DOHH2 (cell line): ENCODE measurements around the gene MEGF10.

ENCODE experiments used
- H3F3A ChIP-seq: fragments of 200-600 bp; sonication (generic), shearing (Covaris generic); 2 replicates; pipeline ENCODE4 v1.6.0; 2016; ENCODE audit warnings: antibody characterized with exemption, mild to moderate bottlenecking; ENCODE audit not compliant: control insufficient read depth, insufficient read depth
- H3K27ac ChIP-seq: fragments of 200-600 bp; sonication (generic); 2 replicates; pipeline ENCODE4 v1.5.1; 2014; ENCODE audit warnings: low read depth, mild to moderate bottlenecking, low read length, moderate library complexity
- H3K27me3 ChIP-seq: fragments of 200-600 bp; sonication (generic); 2 replicates; pipeline ENCODE4 v1.6.1; 2014; ENCODE audit warnings: mild to moderate bottlenecking, low read length, mixed read lengths; ENCODE audit not compliant: control insufficient read depth
- H3K36me3 ChIP-seq: fragments of 200-600 bp; sonication (generic); 2 replicates; pipeline ENCODE4 v1.6.1; 2014; ENCODE audit warnings: mild to moderate bottlenecking, low read length, moderate library complexity, mixed read lengths; ENCODE audit not compliant: control insufficient read depth
- H3K4me1 ChIP-seq: fragments of 200-600 bp; sonication (generic); 2 replicates; pipeline ENCODE4 v1.6.1; 2014; ENCODE audit warnings: mild to moderate bottlenecking, low read length, mixed read lengths; ENCODE audit not compliant: control insufficient read depth
- H3K4me2 ChIP-seq: fragments of 200-600 bp; sonication (generic); 2 replicates; pipeline ENCODE4 v1.6.0; 2014; ENCODE audit warnings: mild to moderate bottlenecking, low read length, moderate library complexity
- H3K4me3 ChIP-seq: fragments of 200-600 bp; sonication (generic); 2 replicates; pipeline ENCODE4 v1.5.1; 2014; ENCODE audit warnings: mild to moderate bottlenecking, low read length, mixed read lengths
- H3K79me2 ChIP-seq: fragments of 200-600 bp; sonication (generic); 2 replicates; pipeline ENCODE4 v1.6.1; 2014; ENCODE audit warnings: mild to moderate bottlenecking, low read length, mixed read lengths; ENCODE audit not compliant: control insufficient read depth
- H3K9me2 ChIP-seq: fragments of 200-600 bp; sonication (generic); replicated peaks from 2 replicates; pipeline ENCODE4 v1.6.1; 2014; ENCODE audit warnings: mild to moderate bottlenecking, low read length, mixed read lengths; ENCODE audit not compliant: control insufficient read depth
- H3K9me3 ChIP-seq: fragments of 200-600 bp; sonication (generic); 2 replicates; pipeline ENCODE4 v1.6.1; 2014; ENCODE audit warnings: antibody characterized with exemption, low read length, mixed read lengths; ENCODE audit not compliant: control insufficient read depth, insufficient read depth
- H4K20me1 ChIP-seq: fragments of 200-600 bp; sonication (generic); 2 replicates; pipeline ENCODE4 v1.6.0; 2014; ENCODE audit warnings: low read depth, mild to moderate bottlenecking, antibody characterized with exemption, low read length, moderate library complexity; ENCODE audit not compliant: control insufficient read depth, insufficient read depth
- CTCF ChIP-seq: fragments of 200-600 bp; sonication (generic); IDR thresholded peaks from one replicate; pipeline ENCODE4 v1.5.1; 2014; ENCODE audit warnings: antibody characterized with exemption, mild to moderate bottlenecking, low read depth, low read length; ENCODE audit not compliant: poor library complexity, severe bottlenecking
- EZH2phosphoT487 ChIP-seq: fragments of 200-600 bp; sonication (generic); IDR thresholded peaks from 2 replicates; pipeline ENCODE4 v1.6.1; 2017; ENCODE audit warnings: borderline replicate concordance, mild to moderate bottlenecking, antibody characterized with exemption, low read length, moderate library complexity, mixed read lengths

Gene MEGF10

GRCh38 chr5:127308945-127309344 is 18.3 kb downstream of the MEGF10 start:
- no peak overlapping the region for H3K27ac ChIP-seq
- H3K9me2 ChIP-seq: no peaks in the 10 kb centered on the region
- no peak overlapping the region for H3K4me2 ChIP-seq
- H4K20me1 ChIP-seq: no peaks in the 10 kb centered on the region
- H3K79me2 ChIP-seq: no peaks in the 10 kb centered on the region
- no peaks in the 10 kb centered on the region for H3K4me1 ChIP-seq
- peaks cover 7% of the 10 kb centered on the region; the same call in 1 of the 2 replicates for H3K27me3 ChIP-seq
- H3F3A ChIP-seq: no peaks in the 10 kb centered on the region
- TF ChIP-seq EZH2phosphoT487: no peak
- no peak for TF ChIP-seq CTCF
- no peaks in the 10 kb centered on the region for H3K9me3 ChIP-seq
- no peak overlapping the region for H3K4me3 ChIP-seq
- H3K36me3 ChIP-seq: no peaks in the 10 kb centered on the region

- H3K79me2 ChIP-seq: no peaks in the 10 kb centered on the region
- H3F3A ChIP-seq: no peaks in the 10 kb centered on the region
- no peak overlapping the region for H3K4me2 ChIP-seq
- no peaks in the 10 kb centered on the region for H3K9me2 ChIP-seq
- H3K27me3 ChIP-seq: peaks cover 18% of the 10 kb centered on the region
- H4K20me1 ChIP-seq: no peaks in the 10 kb centered on the region
- no peaks in the 10 kb centered on the region for H3K36me3 ChIP-seq
- H3K4me3 ChIP-seq: no peak overlapping the region
- H3K27ac ChIP-seq: no peak overlapping the region
- H3K4me1 ChIP-seq: no peaks in the 10 kb centered on the region
- no peak for TF ChIP-seq CTCF
- no peak for TF ChIP-seq EZH2phosphoT487
- H3K9me3 ChIP-seq: no peaks in the 10 kb centered on the region
Measured at GRCh38 chr5:127311349-127311748, 20.8 kb downstream of the MEGF10 start.

- H3K27ac ChIP-seq: no peak overlapping the region
- H3K4me2 ChIP-seq: no peak overlapping the region
- no peaks in the 10 kb centered on the region for H3K4me1 ChIP-seq
- no peaks in the 10 kb centered on the region for H3K9me2 ChIP-seq
- no peaks in the 10 kb centered on the region for H3F3A ChIP-seq
- H3K9me3 ChIP-seq: no peaks in the 10 kb centered on the region
- H4K20me1 ChIP-seq: no peaks in the 10 kb centered on the region
- no peak overlapping the region for H3K4me3 ChIP-seq
- no peaks in the 10 kb centered on the region for H3K79me2 ChIP-seq
- peaks cover 24% of the 10 kb centered on the region for H3K27me3 ChIP-seq
- no peak for TF ChIP-seq CTCF
- no peak for TF ChIP-seq EZH2phosphoT487
- no peaks in the 10 kb centered on the region for H3K36me3 ChIP-seq
Measured at GRCh38 chr5:127311781-127312525, 21.4 kb downstream of the MEGF10 start.
